GM18505 (cell line): Measurements from ENCODE around the gene RERG.
"Not testable (repeated sequence)": the region's sequence is repeated elsewhere in the genome, so short reads cannot be mapped to it uniquely, and the experiment has no call there.

Experiments
- ATAC-seq: cut with Tn5 transposase; IDR thresholded peaks from one replicate; pipeline ENCODE4 v1.9.1; 2021; ENCODE audit not compliant: unreplicated experiment
- POLR2A ChIP-seq: IDR thresholded peaks from 4 replicates; pipeline ENCODE4 v1.6.1; 2011; ENCODE audit warnings: borderline replicate concordance; ENCODE audit not compliant: insufficient read depth, insufficient read length; ENCODE audit errors: extremely low read depth

RERG gene

GRCh38 chr12:15231493-15231892 is 10.3 kb upstream of the RERG start:
- no peak for ATAC-seq
- TF ChIP-seq POLR2A = no peak

DNA sequence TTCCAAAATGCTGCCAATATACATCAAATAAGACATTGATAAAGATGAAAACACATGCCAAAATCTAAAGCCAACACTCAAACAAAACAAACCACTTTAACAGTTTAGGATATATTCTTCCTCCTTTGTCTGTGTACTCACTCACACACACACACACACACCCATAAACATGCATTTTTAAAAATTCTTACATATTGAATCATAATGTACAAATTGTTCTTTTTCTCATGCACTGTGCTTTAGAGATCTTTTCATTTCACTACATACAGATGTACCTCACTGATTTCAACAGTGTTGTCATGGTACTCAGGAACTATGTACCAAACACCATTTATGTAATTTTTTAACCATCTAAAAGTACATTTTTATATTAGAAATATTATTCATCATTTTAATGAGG is 9.5 kb upstream of the RERG start:
- TF ChIP-seq POLR2A = no peak
- no peak for ATAC-seq

GRCh38 chr12:15230137-15230536 is 8.9 kb upstream of the RERG start:
- no peak for ATAC-seq
- no peak for TF ChIP-seq POLR2A

GRCh38 chr12:15227004-15227679 is 5.9 kb upstream of the RERG start:
- ATAC-seq = no peak
- no peak for TF ChIP-seq POLR2A

GRCh38 chr12:15225863-15226218 is 4.6 kb upstream of the RERG start:
- not testable (repeated sequence) for ATAC-seq

GRCh38 chr12:15225136-15225862 is 4.1 kb upstream of the RERG start:
- no peak for TF ChIP-seq POLR2A
- ATAC-seq = no peak

- ATAC-seq = no peak
- no peak for TF ChIP-seq POLR2A
Observed at GRCh38 chr12:15222219-15222618, 1.0 kb upstream of the RERG start.

GRCh38 chr12:15220451-15220850 is 766 bp downstream of the RERG start:
- TF ChIP-seq POLR2A = no peak
- no peak for ATAC-seq

DNA sequence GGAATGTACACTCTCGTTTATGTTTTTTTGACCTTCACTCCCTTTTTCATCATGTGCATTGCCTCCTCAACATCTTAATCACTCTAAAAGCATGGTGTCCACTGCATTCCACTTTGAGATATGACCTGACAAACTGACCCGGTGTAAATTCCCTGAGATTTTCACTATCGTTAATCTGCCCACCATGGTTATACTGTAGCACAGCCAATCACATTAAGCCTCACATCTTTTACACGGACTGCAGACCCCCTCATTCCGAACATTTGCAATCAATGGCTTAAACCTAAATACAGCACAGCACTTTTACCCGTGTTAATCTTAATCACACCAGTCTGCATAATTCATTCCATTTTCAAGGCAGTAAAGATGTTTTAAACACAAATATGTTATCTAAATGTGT is 2.4 kb downstream of the RERG start:
- no peak for TF ChIP-seq POLR2A
- no peak for ATAC-seq

GRCh38 chr12:15216036-15216889 is 5.0 kb downstream of the RERG start:
- no peak for TF ChIP-seq POLR2A
- ATAC-seq = no peak

GRCh38 chr12:15214851-15215601 is 6.2 kb downstream of the RERG start:
- no peak for ATAC-seq
- no peak for TF ChIP-seq POLR2A

- TF ChIP-seq POLR2A = no peak
- ATAC-seq = no peak
Observed at GRCh38 chr12:15212930-15213329, 8.3 kb downstream of the RERG start.

GRCh38 chr12:15209782-15210181 is 11.4 kb downstream of the RERG start:
- no peak for ATAC-seq
- no peak for TF ChIP-seq POLR2A
